Mesothelial cell of epicardium (in vitro differentiated cells): ENCODE data around the gene APOH. TPM values are rescaled to one million over a fixed set of nuclear protein-coding genes. Genes with fewer than 3 reads are reported as not detected.

Experiments used
- DNase-seq, 2 experiments: peaks; one replicate each; pipeline ENCODE4 v3.0.0; 2021; ENCODE audit warnings: low spot score in 2 of 2; ENCODE audit not compliant: unreplicated experiment in 2 of 2
- H3K27ac Mint-ChIP-seq: 2 replicates; pipeline ENCODE4 v1.8.0; 2021; ENCODE audit warnings: mixed read lengths
- H3K27me3 Mint-ChIP-seq: 2 replicates; pipeline ENCODE4 v1.8.0; 2021; ENCODE audit warnings: low read depth, mixed read lengths
- H3K36me3 Mint-ChIP-seq: 2 replicates; pipeline ENCODE4 v1.8.0; 2021; ENCODE audit warnings: mixed read lengths
- H3K4me1 Mint-ChIP-seq: 2 replicates; pipeline ENCODE4 v1.8.0; 2021; ENCODE audit warnings: mixed read lengths
- H3K4me3 Mint-ChIP-seq: 2 replicates; pipeline ENCODE4 v1.8.0; 2021; ENCODE audit warnings: mild to moderate bottlenecking, moderate library complexity, mixed read lengths
- H3K9me3 Mint-ChIP-seq: 2 replicates; pipeline ENCODE4 v1.8.0; 2021; ENCODE audit warnings: mixed read lengths
- CTCF ChIP-seq: fragments of 200-600 bp; sonication (generic); IDR thresholded peaks from one replicate; pipeline ENCODE4 v1.5.0; 2021; ENCODE audit warnings: antibody characterized with exemption; ENCODE audit not compliant: unreplicated experiment
- total RNA-seq: library from RNA; stranded (reverse); gene quantifications from 3 replicates; pipeline ENCODE4 v1.2.1, GENCODE V29; 2021

APOH gene
- total RNA-seq, 1 donor from 2014 or later = not detected

- Mint-ChIP-seq H3K36me3 (peaks cover 26% of the 10 kb centered on the region), H3K27ac (no peak overlapping the region), H3K4me3 (no peak overlapping the region), H3K27me3 (no peaks in the 10 kb centered on the region), H3K9me3 (peaks cover 15% of the 10 kb centered on the region), H3K4me1 (peaks cover 18% of the 10 kb centered on the region)
- no peak for DNase-seq
- no peak for TF ChIP-seq CTCF
Observed at GRCh38 chr17:66175892-66176291, 53.3 kb downstream of the APOH start.

GRCh38 chr17:66172691-66173223, 56.5 kb downstream of the APOH start:
- H3K36me3 Mint-ChIP-seq = peaks cover 4% of the 10 kb centered on the region

GRCh38 chr17:66172144-66172543, 57.1 kb downstream of the APOH start:
- DNase-seq = no peak
- Mint-ChIP-seq H3K4me1 (peaks cover 21% of the 10 kb centered on the region), H3K36me3 (peaks cover 1% of the 10 kb centered on the region), H3K9me3 (no peaks in the 10 kb centered on the region), H3K27me3 (no peaks in the 10 kb centered on the region), H3K4me3 (no peak overlapping the region), H3K27ac (no peak overlapping the region)
- TF ChIP-seq CTCF = no peak

More at GRCh38 chr17:66172691-66173223, 56.5 kb downstream of the APOH start:
- no peaks in the 10 kb centered on the region for H3K27me3 Mint-ChIP-seq
- no peak overlapping the region for H3K4me3 Mint-ChIP-seq
- peaks cover 21% of the 10 kb centered on the region for H3K4me1 Mint-ChIP-seq
- no peak for DNase-seq
- H3K9me3 Mint-ChIP-seq = no peaks in the 10 kb centered on the region
- no peak overlapping the region for H3K27ac Mint-ChIP-seq
- TF ChIP-seq CTCF = no peak

- no peak overlapping the region for H3K27ac Mint-ChIP-seq
- no peak for TF ChIP-seq CTCF
Observed at GRCh38 chr17:66171692-66172091, 57.5 kb downstream of the APOH start.

GRCh38 chr17:66171172-66171571, 58.0 kb downstream of the APOH start:
- no peak for TF ChIP-seq CTCF
- DNase-seq = no peak
- no peak overlapping the region for H3K27ac Mint-ChIP-seq
- H3K36me3 Mint-ChIP-seq = peaks cover 1% of the 10 kb centered on the region
- H3K27me3 Mint-ChIP-seq = no peaks in the 10 kb centered on the region
- H3K4me3 Mint-ChIP-seq = no peak overlapping the region
- peaks cover 24% of the 10 kb centered on the region for H3K4me1 Mint-ChIP-seq
- no peaks in the 10 kb centered on the region for H3K9me3 Mint-ChIP-seq

More at GRCh38 chr17:66171692-66172091, 57.5 kb downstream of the APOH start:
- H3K27me3 Mint-ChIP-seq = no peaks in the 10 kb centered on the region
- H3K9me3 Mint-ChIP-seq = no peaks in the 10 kb centered on the region
- DNase-seq = no peak
- peaks cover 24% of the 10 kb centered on the region for H3K4me1 Mint-ChIP-seq
- H3K36me3 Mint-ChIP-seq = peaks cover 1% of the 10 kb centered on the region
- H3K4me3 Mint-ChIP-seq = no peak overlapping the region

DNA sequence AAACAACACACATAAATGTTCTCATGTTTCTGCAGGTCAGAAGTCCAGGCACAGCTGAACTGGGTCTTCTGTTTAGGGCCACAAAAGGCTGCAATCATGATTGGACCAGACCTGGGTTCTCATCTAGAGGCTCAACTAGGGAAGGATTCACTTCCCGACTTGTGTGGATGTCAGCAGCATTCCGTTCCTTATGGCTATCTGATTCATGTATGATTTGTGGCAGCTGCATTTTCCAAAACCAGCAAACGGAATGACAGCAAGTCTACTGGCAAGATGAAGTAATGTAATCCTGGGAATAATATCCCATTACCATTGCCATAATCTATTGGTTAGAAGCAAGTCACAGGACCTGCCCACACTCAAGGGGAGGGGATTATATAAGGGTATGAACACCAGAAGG, 59.4 kb downstream of the APOH start:
- no peaks in the 10 kb centered on the region for H3K27me3 Mint-ChIP-seq
- TF ChIP-seq CTCF = no peak
- H3K4me3 Mint-ChIP-seq = no peak overlapping the region
- peaks cover 21% of the 10 kb centered on the region for H3K4me1 Mint-ChIP-seq
- DNase-seq = no peak
- no peak overlapping the region for H3K27ac Mint-ChIP-seq
- H3K9me3 Mint-ChIP-seq = no peaks in the 10 kb centered on the region
- H3K36me3 Mint-ChIP-seq = no peaks in the 10 kb centered on the region
